ENCODE results near the gene CSNK1D. TPM values are rescaled to one million over a fixed set of nuclear protein-coding genes. Genes with fewer than 3 reads are reported as not detected.

CSNK1D gene
- total and polyA plus RNA-seq, 12 donors, result 23.7 to 185 (median 125) TPM

GRCh38 chr17:82232876-82233785, 40.4 kb downstream of the CSNK1D start:
- Histone ChIP-seq H3K4me1 (replicated peaks in 1 of 2) (peaks cover 11 to 42% of the 10 kb centered on the region in 2 donors), H3K27me3 (no peaks in the 10 kb centered on the region)
- intact Hi-C loops (cut with DNase I), result no loop called here

GRCh38 chr17:82232322-82232820, 41.1 kb downstream of the CSNK1D start:
- TF ChIP-seq POLR2A (IDR thresholded peaks at IDR 0.05) (no peak), CTCF (IDR thresholded peaks at IDR 0.05) (no peak)
- Histone ChIP-seq H3K27ac (peak overlapping the region in 2 of 5 donors; percentile 82 to 95), H3K4me1 (replicated peaks in 1 of 2) (peaks cover 11 to 37% of the 10 kb centered on the region in 2 donors), H3K36me3 (replicated peaks in 1 of 2) (peaks cover 0 to 4% of the 10 kb centered on the region in 2 donors), H3K9me3 (replicated peaks in 1 of 3) (no peaks in the 10 kb centered on the region), H3K27me3 (no peaks in the 10 kb centered on the region), H3K4me3 (peak overlapping the region in 1 of 4 donors; percentile 59)
- intact Hi-C loops (cut with DNase I), result no loop called here
- 77 to 83% (median 80%) methylated on average over 13 to 21 of the region's 21 CpGs for WGBS, 4 donors
- DNase-seq, result peak in 2 of 7 donors; percentile 19 to 43

More at GRCh38 chr17:82232876-82233785, 40.4 kb downstream of the CSNK1D start:
- Histone ChIP-seq H3K36me3 (replicated peaks in 1 of 2) (peaks cover 0 to 4% of the 10 kb centered on the region in 2 donors), H3K9me3 (replicated peaks in 1 of 3) (no peaks in the 10 kb centered on the region), H3K27ac (no peak overlapping the region), H3K4me3 (no peak overlapping the region)
- peak in 2 of 7 donors; percentile 13 to 29 for DNase-seq
- TF ChIP-seq POLR2A (IDR thresholded peaks at IDR 0.05) (no peak), CTCF (IDR thresholded peaks at IDR 0.05) (no peak)
- WGBS, 4 donors, result 66 to 77% (median 71%) methylated on average over 11 to 21 of the region's 21 CpGs

GRCh38 chr17:82231562-82232321, 41.8 kb downstream of the CSNK1D start:
- Histone ChIP-seq H3K36me3 (replicated peaks in 1 of 2) (peaks cover 0 to 4% of the 10 kb centered on the region in 2 donors), H3K9me3 (replicated peaks in 1 of 3) (no peaks in the 10 kb centered on the region), H3K4me3 (peak overlapping the region in 3 of 4 donors; percentile 13 to 59 (median 14)), H3K27ac (peak overlapping the region; percentile 21 to 95 (median 77)), H3K4me1 (replicated peaks in 1 of 2) (peaks cover 10 to 37% of the 10 kb centered on the region in 2 donors), H3K27me3 (no peaks in the 10 kb centered on the region)
- TF ChIP-seq POLR2A (IDR thresholded peaks at IDR 0.05) (no peak), CTCF (IDR thresholded peaks at IDR 0.05) (no peak)
- peak in 5 of 7 donors; percentile 57 to 76 (median 63) for DNase-seq
- intact Hi-C loops (cut with DNase I), result no loop called here
- 31 to 45% (median 40%) methylated on average over 4 to 42 of the region's 42 CpGs for WGBS, 4 donors

- TF ChIP-seq CTCF (IDR thresholded peaks at IDR 0.05) (no peak), POLR2A (IDR thresholded peaks at IDR 0.05) (no peak)
- Histone ChIP-seq H3K4me1 (replicated peaks in 1 of 2) (peaks cover 5 to 32% of the 10 kb centered on the region in 2 donors), H3K27me3 (no peaks in the 10 kb centered on the region), H3K9me3 (replicated peaks in 1 of 3) (no peaks in the 10 kb centered on the region), H3K27ac (peak overlapping the region; percentile 6 to 95 (median 77)), H3K4me3 (peak overlapping the region in 3 of 4 donors; percentile 13 to 59 (median 14)), H3K36me3 (replicated peaks in 1 of 2) (peaks cover 0 to 2% of the 10 kb centered on the region in 2 donors)
- intact Hi-C loops (cut with DNase I), result no loop called here
- DNase-seq, result no peak
- WGBS, 4 donors, result 0 to 6% (median 4%) methylated on average over 9 to 18 of the region's 18 CpGs; no CpG with 5 or more reads in 1 of the 4 donors
These were observed 42.3 kb downstream of the CSNK1D start for GRCh38 chr17:82231312-82231561.

All from adrenal gland (tissue), 12 donors.